Measurements from ENCODE around the gene OR52E8.

OR52E8 gene

DNA sequence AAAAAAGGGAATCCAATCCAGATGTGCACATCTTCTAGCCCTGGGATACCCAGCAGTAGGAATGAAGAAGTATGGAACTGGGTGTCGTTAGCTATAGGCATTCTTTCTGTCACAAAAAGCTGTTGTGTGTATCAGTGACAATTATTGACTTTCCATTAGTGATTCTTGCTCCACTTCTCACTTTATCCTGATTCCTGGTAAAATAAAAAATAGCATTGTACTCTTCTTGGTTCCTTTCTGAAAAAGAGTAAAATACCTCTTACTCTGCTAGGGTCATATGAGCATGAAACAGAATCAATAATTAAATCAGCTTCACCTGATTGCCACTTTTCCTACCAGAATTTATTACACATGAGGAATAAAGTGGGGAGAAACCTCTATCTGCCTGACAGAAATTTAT, 15.7 kb downstream of the OR52E8 start, which contains the start of gene OR52E6:
OR52E6 (minus strand) TSS at position 101 of the 400 bp plus-strand sequence; CDS start at position 101, 0 bp downstream.
- H3K4me3 ChIP-seq (ENCODE audit: control insufficient read depth, low read depth, low read length), result no peak within 1 kb of the TSS

GRCh38 chr11:5837695-5838094, 19.8 kb downstream of the OR52E8 start:
- TF ChIP-seq, protein P1, sequence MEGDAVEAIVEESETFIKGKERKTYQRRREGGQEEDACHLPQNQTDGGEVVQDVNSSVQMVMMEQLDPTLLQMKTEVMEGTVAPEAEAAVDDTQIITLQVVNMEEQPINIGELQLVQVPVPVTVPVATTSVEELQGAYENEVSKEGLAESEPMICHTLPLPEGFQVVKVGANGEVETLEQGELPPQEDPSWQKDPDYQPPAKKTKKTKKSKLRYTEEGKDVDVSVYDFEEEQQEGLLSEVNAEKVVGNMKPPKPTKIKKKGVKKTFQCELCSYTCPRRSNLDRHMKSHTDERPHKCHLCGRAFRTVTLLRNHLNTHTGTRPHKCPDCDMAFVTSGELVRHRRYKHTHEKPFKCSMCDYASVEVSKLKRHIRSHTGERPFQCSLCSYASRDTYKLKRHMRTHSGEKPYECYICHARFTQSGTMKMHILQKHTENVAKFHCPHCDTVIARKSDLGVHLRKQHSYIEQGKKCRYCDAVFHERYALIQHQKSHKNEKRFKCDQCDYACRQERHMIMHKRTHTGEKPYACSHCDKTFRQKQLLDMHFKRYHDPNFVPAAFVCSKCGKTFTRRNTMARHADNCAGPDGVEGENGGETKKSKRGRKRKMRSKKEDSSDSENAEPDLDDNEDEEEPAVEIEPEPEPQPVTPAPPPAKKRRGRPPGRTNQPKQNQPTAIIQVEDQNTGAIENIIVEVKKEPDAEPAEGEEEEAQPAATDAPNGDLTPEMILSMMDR (IDR thresholded peaks at IDR 0.05; ENCODE audit: control insufficient read depth, insufficient read depth, low read depth, low read length, missing control alignments), result no peak
- no peak for DNase-seq (ENCODE audit: low read depth)
- H3K4me3 ChIP-seq (ENCODE audit: control insufficient read depth, low read depth, low read length), result no peak overlapping the region

More for the DNA sequence above, 15.7 kb downstream of the OR52E8 start, which contains the start of gene OR52E6:
- TF ChIP-seq, protein P1 (IDR thresholded peaks at IDR 0.05; ENCODE audit: control insufficient read depth, insufficient read depth, low read depth, low read length, missing control alignments), result no peak
- DNase-seq (ENCODE audit: low read depth), result no peak

GRCh38 chr11:5833446-5833845, 24.0 kb downstream of the OR52E8 start:
- TF ChIP-seq, protein P1 (IDR thresholded peaks at IDR 0.05; ENCODE audit: control insufficient read depth, insufficient read depth, low read depth, low read length, missing control alignments), result no peak
- H3K4me3 ChIP-seq (ENCODE audit: control insufficient read depth, low read depth, low read length), result no peak overlapping the region
- DNase-seq (ENCODE audit: low read depth), result no peak

- H3K4me3 ChIP-seq (ENCODE audit: control insufficient read depth, low read depth, low read length), result no peak overlapping the region
- no peak for DNase-seq (ENCODE audit: low read depth)
- TF ChIP-seq, protein P1 (IDR thresholded peaks at IDR 0.05; ENCODE audit: control insufficient read depth, insufficient read depth, low read depth, low read length, missing control alignments), result no peak
These were observed 26.2 kb downstream of the OR52E8 start for GRCh38 chr11:5831196-5831829.

DNA sequence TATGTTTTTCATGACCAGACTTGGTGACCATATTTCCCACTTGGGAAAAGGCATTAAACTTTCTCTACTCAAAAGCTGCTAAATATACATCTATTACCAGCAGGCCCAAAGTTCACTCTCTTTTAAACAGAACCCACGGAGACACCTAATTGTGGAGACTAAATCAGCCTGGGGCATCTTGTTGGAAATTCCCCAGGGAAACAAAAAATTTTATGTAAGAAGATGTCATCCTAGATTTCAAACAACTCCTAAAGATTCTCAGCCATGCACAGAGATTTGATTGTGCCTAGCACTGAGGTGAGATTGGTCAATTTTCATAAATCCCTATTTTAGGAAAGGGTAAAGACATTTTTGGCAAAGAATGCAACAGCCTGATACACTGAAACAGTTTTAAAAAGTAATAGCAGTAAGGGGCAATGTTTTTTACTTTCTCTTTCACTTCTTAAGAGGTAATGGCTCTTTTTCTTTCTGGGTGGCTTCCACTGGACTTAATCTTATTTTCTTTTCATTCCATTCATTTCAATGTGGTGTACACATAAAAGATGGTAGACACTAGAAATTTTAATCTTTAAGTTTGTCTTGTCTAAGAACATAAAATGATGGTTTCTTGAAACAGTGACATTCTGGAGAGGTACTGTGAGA, 39.1 kb downstream of the OR52E8 start:
- TF ChIP-seq, protein P1 (IDR thresholded peaks at IDR 0.05; ENCODE audit: control insufficient read depth, insufficient read depth, low read depth, low read length, missing control alignments), result no peak
- no peak overlapping the region for H3K4me3 ChIP-seq (ENCODE audit: control insufficient read depth, low read depth, low read length)
- DNase-seq (ENCODE audit: low read depth), result no peak

- no peak for DNase-seq (ENCODE audit: low read depth)
- TF ChIP-seq, protein P1 (IDR thresholded peaks at IDR 0.05; ENCODE audit: control insufficient read depth, insufficient read depth, low read depth, low read length, missing control alignments), result no peak
- H3K4me3 ChIP-seq (ENCODE audit: control insufficient read depth, low read depth, low read length), result no peak overlapping the region
These were observed 42.0 kb downstream of the OR52E8 start for GRCh38 chr11:5815534-5815933.

All from AG09309 (cell line).